SU-DHL-6 (cell line): ENCODE data around the gene XYLT1.

ENCODE experiments used
- H2AFZ ChIP-seq: fragments of 200-600 bp; sonication (generic); 2 replicates; pipeline ENCODE4 v1.6.1; 2014; ENCODE audit warnings: low read depth, mild to moderate bottlenecking, moderate library complexity, mixed read lengths, antibody characterized with exemption, low read length; ENCODE audit not compliant: severe bottlenecking
- H3F3A ChIP-seq: fragments of 200-600 bp; shearing (Covaris generic); 2 replicates; pipeline ENCODE4 v1.6.0; 2016; ENCODE audit warnings: antibody characterized with exemption, mild to moderate bottlenecking; ENCODE audit not compliant: insufficient read depth
- H3K27ac ChIP-seq: fragments of 200-600 bp; sonication (generic); 2 replicates; pipeline ENCODE4 v1.5.1; 2016; ENCODE audit warnings: low read depth, mild to moderate bottlenecking, low read length, moderate library complexity, mixed read lengths
- H3K27me3 ChIP-seq: fragments of 200-600 bp; sonication (generic), shearing (Covaris generic); 2 replicates; pipeline ENCODE4 v1.6.0; 2014; ENCODE audit warnings: mild to moderate bottlenecking, low read length
- H3K36me3 ChIP-seq: fragments of 200-600 bp; sonication (generic); 2 replicates; pipeline ENCODE4 v1.6.1; 2014; ENCODE audit warnings: mild to moderate bottlenecking, low read length, mixed read lengths
- H3K4me2 ChIP-seq: fragments of 300-600, 200-600 bp; shearing (Covaris generic), sonication (generic); 2 replicates; pipeline ENCODE4 v1.6.0; 2014; ENCODE audit warnings: low read length, low read depth, mild to moderate bottlenecking; ENCODE audit not compliant: poor library complexity, severe bottlenecking
- H3K4me3 ChIP-seq: fragments of 200-600 bp; sonication (generic); 2 replicates; pipeline ENCODE4 v1.5.1; 2014; ENCODE audit warnings: antibody characterized with exemption, low read length, mild to moderate bottlenecking, mixed read lengths; ENCODE audit not compliant: insufficient read depth, poor library complexity, severe bottlenecking
- H3K79me2 ChIP-seq: fragments of 200-600 bp; sonication (generic); 2 replicates; pipeline ENCODE4 v1.6.1; 2014; ENCODE audit warnings: mild to moderate bottlenecking, low read length, moderate library complexity; ENCODE audit not compliant: insufficient read depth
- H3K9ac ChIP-seq: fragments of 200-600 bp; sonication (generic); 2 replicates; pipeline ENCODE4 v1.7.0; 2014; ENCODE audit warnings: mild to moderate bottlenecking, low read length
- H3K9me2 ChIP-seq: fragments of 200-600 bp; sonication (generic); replicated peaks from 2 replicates; pipeline ENCODE4 v1.6.1; 2014; ENCODE audit warnings: low read length; ENCODE audit not compliant: insufficient read depth
- H3K9me3 ChIP-seq: fragments of 200-600 bp; sonication (generic); 2 replicates; pipeline ENCODE4 v1.6.1; 2014; ENCODE audit warnings: low read length, mixed read lengths; ENCODE audit not compliant: insufficient read depth
- H4K20me1 ChIP-seq: fragments of 200-600 bp; sonication (generic); 2 replicates; pipeline ENCODE4 v1.6.1; 2014; ENCODE audit warnings: low read depth, mild to moderate bottlenecking, antibody characterized with exemption, low read length, moderate library complexity, mixed read lengths
- EZH2phosphoT487 ChIP-seq: fragments of 200-600 bp; sonication (generic), shearing (Covaris generic); conservative IDR thresholded peaks from 2 replicates; pipeline ENCODE4 v1.6.1; 2018; ENCODE audit warnings: mild to moderate bottlenecking, antibody characterized with exemption, low read length, moderate library complexity, mixed read lengths
- TF ChIP-seq, protein P1 (sequence below): fragments of 200-600 bp; sonication (generic); IDR thresholded peaks from one replicate; pipeline ENCODE4 v1.5.1; 2017; ENCODE audit warnings: antibody characterized with exemption, mild to moderate bottlenecking, low read length, moderate library complexity; ENCODE audit not compliant: insufficient read depth, poor library complexity, severe bottlenecking

XYLT1 gene

GRCh38 chr16:17160920-17161431 is 309.8 kb downstream of the XYLT1 start:
- TF ChIP-seq, protein P1, sequence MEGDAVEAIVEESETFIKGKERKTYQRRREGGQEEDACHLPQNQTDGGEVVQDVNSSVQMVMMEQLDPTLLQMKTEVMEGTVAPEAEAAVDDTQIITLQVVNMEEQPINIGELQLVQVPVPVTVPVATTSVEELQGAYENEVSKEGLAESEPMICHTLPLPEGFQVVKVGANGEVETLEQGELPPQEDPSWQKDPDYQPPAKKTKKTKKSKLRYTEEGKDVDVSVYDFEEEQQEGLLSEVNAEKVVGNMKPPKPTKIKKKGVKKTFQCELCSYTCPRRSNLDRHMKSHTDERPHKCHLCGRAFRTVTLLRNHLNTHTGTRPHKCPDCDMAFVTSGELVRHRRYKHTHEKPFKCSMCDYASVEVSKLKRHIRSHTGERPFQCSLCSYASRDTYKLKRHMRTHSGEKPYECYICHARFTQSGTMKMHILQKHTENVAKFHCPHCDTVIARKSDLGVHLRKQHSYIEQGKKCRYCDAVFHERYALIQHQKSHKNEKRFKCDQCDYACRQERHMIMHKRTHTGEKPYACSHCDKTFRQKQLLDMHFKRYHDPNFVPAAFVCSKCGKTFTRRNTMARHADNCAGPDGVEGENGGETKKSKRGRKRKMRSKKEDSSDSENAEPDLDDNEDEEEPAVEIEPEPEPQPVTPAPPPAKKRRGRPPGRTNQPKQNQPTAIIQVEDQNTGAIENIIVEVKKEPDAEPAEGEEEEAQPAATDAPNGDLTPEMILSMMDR = no peak
- TF ChIP-seq EZH2phosphoT487 = no peak
- Histone ChIP-seq H3K9me3 (no peaks in the 10 kb centered on the region), H3K4me2 (no peak overlapping the region), H3K4me3 (no peak overlapping the region), H3K9ac (no peak overlapping the region), H3K79me2 (no peaks in the 10 kb centered on the region), H2AFZ (no peak overlapping the region), H3F3A (no peaks in the 10 kb centered on the region), H3K27ac (no peak overlapping the region), H3K36me3 (no peaks in the 10 kb centered on the region), H3K27me3 (no peaks in the 10 kb centered on the region), H4K20me1 (no peaks in the 10 kb centered on the region), H3K9me2 (no peaks in the 10 kb centered on the region)

DNA sequence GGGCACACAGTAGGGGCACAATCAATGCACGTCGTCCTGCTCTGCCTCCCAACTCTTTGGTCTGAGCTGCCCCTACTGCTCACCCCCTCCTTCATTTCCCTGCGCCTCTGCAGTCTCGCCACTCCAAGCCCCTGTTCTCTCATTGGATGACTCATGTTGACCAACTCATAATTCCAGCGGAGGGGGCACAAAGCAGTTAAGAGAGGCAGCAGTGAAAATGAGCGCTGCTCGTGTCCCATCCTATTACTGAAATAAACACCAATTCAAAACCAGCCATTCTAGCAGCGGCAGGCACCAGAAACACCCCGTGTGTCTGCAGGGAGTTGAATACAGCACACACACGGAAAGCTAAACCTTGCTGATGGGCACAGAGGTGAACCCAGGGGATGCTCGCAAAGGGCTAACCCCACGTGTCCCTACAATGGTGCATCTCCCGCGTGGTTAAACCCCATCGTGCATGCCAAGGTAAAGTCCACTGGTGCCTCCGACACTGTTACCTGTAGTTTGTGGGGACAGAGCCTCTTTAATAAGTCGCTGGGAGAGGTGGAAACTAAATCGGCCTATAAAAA is 310.4 kb downstream of the XYLT1 start:
- Histone ChIP-seq H3K9me3 (no peaks in the 10 kb centered on the region), H3K4me3 (no peak overlapping the region), H4K20me1 (no peaks in the 10 kb centered on the region), H3K27ac (no peak overlapping the region), H3K27me3 (no peaks in the 10 kb centered on the region), H3K9ac (no peak overlapping the region), H3F3A (no peaks in the 10 kb centered on the region), H3K79me2 (no peaks in the 10 kb centered on the region), H2AFZ (no peak overlapping the region), H3K36me3 (no peaks in the 10 kb centered on the region), H3K9me2 (no peaks in the 10 kb centered on the region), H3K4me2 (no peak overlapping the region)
- TF ChIP-seq, protein P1 = no peak
- no peak for TF ChIP-seq EZH2phosphoT487

DNA sequence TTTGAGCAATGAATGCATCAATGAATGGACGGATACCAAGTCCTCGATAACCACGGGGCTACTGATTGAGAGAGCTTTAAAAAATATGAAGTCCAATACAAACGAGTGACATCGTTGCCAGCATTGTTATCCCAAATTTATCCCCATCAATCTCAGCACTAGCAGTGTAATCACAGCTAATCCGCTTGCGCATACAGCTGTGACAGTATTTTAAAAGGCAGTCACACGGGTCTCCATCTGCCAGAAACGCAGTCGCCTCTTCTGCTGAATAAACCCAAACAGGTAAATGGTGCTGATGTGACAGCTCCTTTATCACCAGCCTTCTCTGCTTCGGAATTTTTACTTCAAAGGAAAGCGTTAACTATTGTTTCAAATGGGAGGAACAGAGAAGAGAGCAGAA is 311.1 kb downstream of the XYLT1 start:
- H3F3A ChIP-seq = no peaks in the 10 kb centered on the region
- H3K27ac ChIP-seq = no peak overlapping the region
- no peaks in the 10 kb centered on the region for H3K79me2 ChIP-seq
- no peaks in the 10 kb centered on the region for H3K9me3 ChIP-seq
- no peaks in the 10 kb centered on the region for H3K27me3 ChIP-seq
- H3K4me3 ChIP-seq = no peak overlapping the region
- no peak overlapping the region for H2AFZ ChIP-seq
- H3K9ac ChIP-seq = no peak overlapping the region
- no peaks in the 10 kb centered on the region for H3K9me2 ChIP-seq
- H4K20me1 ChIP-seq = no peaks in the 10 kb centered on the region
- no peak overlapping the region for H3K4me2 ChIP-seq
- H3K36me3 ChIP-seq = no peaks in the 10 kb centered on the region
- no peak for TF ChIP-seq EZH2phosphoT487
- TF ChIP-seq, protein P1 = no peak
